Stimulated activated CD4-positive, alpha-beta T cell treated with anti-CD3 and anti-CD28 coated beads, Interleukin-2, amount 100 ng/mL, for 48 hours (primary cell): ENCODE measurements around the gene NTM.
A peak's percentile ranks its signal among the peaks of the same experiment; 100 is the strongest.

ENCODE experiments used
- DNase-seq, 2 donors: peaks; one replicate each; pipeline ENCODE4 v3.0.0-alpha.2; 2020

Gene NTM

GRCh38 chr11:131748151-131749050 lies 378.0 kb downstream of the NTM start:
- DNase-seq = peak; percentile 17 to 33

- DNase-seq = no peak
These were observed 378.7 kb downstream of the NTM start for GRCh38 chr11:131749101-131749500.

- DNase-seq = no peak
These were observed 379.7 kb downstream of the NTM start for GRCh38 chr11:131750152-131750551.

GRCh38 chr11:131750692-131751091 lies 380.3 kb downstream of the NTM start:
- no peak for DNase-seq

GRCh38 chr11:131754671-131755070 lies 384.3 kb downstream of the NTM start:
- DNase-seq = no peak

GRCh38 chr11:131756479-131757110 lies 386.2 kb downstream of the NTM start:
- no peak for DNase-seq

GRCh38 chr11:131758726-131759125 lies 388.3 kb downstream of the NTM start:
- no peak for DNase-seq

GRCh38 chr11:131759140-131759539 lies 388.7 kb downstream of the NTM start:
- DNase-seq = no peak

- no peak for DNase-seq
These were observed 390.0 kb downstream of the NTM start for GRCh38 chr11:131760091-131761061.

- DNase-seq = no peak
These were observed 392.1 kb downstream of the NTM start for GRCh38 chr11:131762346-131763110.

GRCh38 chr11:131763193-131763890 lies 392.9 kb downstream of the NTM start:
- DNase-seq = no peak

- no peak for DNase-seq
These were observed 393.7 kb downstream of the NTM start for GRCh38 chr11:131764126-131764525.

- DNase-seq = no peak
These were observed 394.2 kb downstream of the NTM start for GRCh38 chr11:131764649-131765048.

GRCh38 chr11:131766637-131767036 lies 396.2 kb downstream of the NTM start:
- DNase-seq = no peak

GRCh38 chr11:131767421-131767820 lies 397.0 kb downstream of the NTM start:
- no peak for DNase-seq

GRCh38 chr11:131770801-131771200 lies 400.4 kb downstream of the NTM start:
- no peak for DNase-seq

- DNase-seq = no peak
These were observed 401.1 kb downstream of the NTM start for GRCh38 chr11:131771471-131771870.

- no peak for DNase-seq
These were observed 403.2 kb downstream of the NTM start for GRCh38 chr11:131773626-131774025.

- DNase-seq = no peak
These were observed 405.8 kb downstream of the NTM start for GRCh38 chr11:131776211-131776610.

- no peak for DNase-seq
These were observed 415.4 kb downstream of the NTM start for GRCh38 chr11:131785801-131786200.

GRCh38 chr11:131787119-131787518 lies 416.7 kb downstream of the NTM start:
- no peak for DNase-seq

GRCh38 chr11:131790586-131790985 lies 420.2 kb downstream of the NTM start:
- DNase-seq = no peak
